Measurements from ENCODE around the gene GPC5.

GRCh38 chr13:92187378-92187989, 789.1 kb downstream of the GPC5 start:
- peak; percentile 27 to 77 (median 65) for TF ChIP-seq CTCF (IDR thresholded peaks at IDR 0.05 in 8 of 11, conservative IDR thresholded peaks at IDR 0.05 in 3 of 11)
- TF ChIP-seq POLR2A (IDR thresholded peaks at IDR 0.05) = no peak

Data from spleen (tissue), 7 donors.